ENCODE results near the gene EPHB6. TPM values are rescaled to one million over a fixed set of nuclear protein-coding genes. Genes with fewer than 3 reads are reported as not detected.

Gene EPHB6
- total RNA-seq, 1 experiment from 2014 or later = 39.2 TPM

DNA sequence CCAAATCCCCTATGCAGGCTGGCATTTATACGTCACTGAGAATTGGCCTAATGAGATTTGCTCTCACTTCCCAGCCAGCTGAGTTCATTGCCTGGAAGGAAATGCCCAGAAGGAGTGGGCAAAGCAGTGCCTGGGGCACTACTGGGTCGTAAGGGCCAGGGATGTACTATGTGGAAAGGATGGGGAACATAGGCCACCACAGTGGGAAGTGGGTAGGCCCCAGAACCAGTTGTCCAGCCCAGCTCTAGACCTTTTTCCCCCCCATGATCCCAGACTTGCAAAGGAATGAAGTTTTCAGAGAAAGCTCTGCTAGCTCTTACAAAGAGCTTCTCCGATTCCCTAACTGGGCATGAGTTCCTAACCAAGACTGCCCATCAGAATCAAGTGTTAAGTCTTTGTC, 64.8 kb downstream of the EPHB6 start:
- no peaks in the 10 kb centered on the region for H3K79me2 ChIP-seq (ENCODE audit: low read depth)
- no peaks in the 10 kb centered on the region for H3K27me3 ChIP-seq (ENCODE audit: insufficient read depth, low read depth)
- no peak overlapping the region for H3K4me2 ChIP-seq
- DNase-seq = no peak
- H3K36me3 ChIP-seq (ENCODE audit: low read depth) = no peaks in the 10 kb centered on the region
- H3K27ac ChIP-seq = no peak overlapping the region
- no peak overlapping the region for H2AFZ ChIP-seq
- ChIA-PET POLR2A (ENCODE audit: unreplicated experiment) (no interaction called here), CTCF (no interaction called here)
- intact Hi-C loops (cut with micrococcal nuclease; ENCODE audit: unreplicated experiment) = no loop called here
- H3K4me3 ChIP-seq = no peak overlapping the region
- no peaks in the 10 kb centered on the region for H4K20me1 ChIP-seq (ENCODE audit: insufficient read depth)
- H3F3A ChIP-seq (ENCODE audit: insufficient read depth, low read depth) = no peaks in the 10 kb centered on the region
- TF ChIP-seq, protein P1, sequence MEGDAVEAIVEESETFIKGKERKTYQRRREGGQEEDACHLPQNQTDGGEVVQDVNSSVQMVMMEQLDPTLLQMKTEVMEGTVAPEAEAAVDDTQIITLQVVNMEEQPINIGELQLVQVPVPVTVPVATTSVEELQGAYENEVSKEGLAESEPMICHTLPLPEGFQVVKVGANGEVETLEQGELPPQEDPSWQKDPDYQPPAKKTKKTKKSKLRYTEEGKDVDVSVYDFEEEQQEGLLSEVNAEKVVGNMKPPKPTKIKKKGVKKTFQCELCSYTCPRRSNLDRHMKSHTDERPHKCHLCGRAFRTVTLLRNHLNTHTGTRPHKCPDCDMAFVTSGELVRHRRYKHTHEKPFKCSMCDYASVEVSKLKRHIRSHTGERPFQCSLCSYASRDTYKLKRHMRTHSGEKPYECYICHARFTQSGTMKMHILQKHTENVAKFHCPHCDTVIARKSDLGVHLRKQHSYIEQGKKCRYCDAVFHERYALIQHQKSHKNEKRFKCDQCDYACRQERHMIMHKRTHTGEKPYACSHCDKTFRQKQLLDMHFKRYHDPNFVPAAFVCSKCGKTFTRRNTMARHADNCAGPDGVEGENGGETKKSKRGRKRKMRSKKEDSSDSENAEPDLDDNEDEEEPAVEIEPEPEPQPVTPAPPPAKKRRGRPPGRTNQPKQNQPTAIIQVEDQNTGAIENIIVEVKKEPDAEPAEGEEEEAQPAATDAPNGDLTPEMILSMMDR (conservative IDR thresholded peaks at IDR 0.05) = no peak
- TF ChIP-seq EZH2 (IDR thresholded peaks at IDR 0.05; ENCODE audit: low read depth) = no peak
- H3K9me3 ChIP-seq (ENCODE audit: insufficient read depth, low read depth) = no peaks in the 10 kb centered on the region
- no peaks in the 10 kb centered on the region for H3K9me2 ChIP-seq (ENCODE audit: insufficient read depth)
- no peaks in the 10 kb centered on the region for H3K4me1 ChIP-seq (replicated peaks; ENCODE audit: insufficient read depth)
- BruUV-seq (replicated peaks) = no TSS peak

Other genes with a start within 250 kb of the EPHB6 start
- gene PRSS1, start 105.6 kb upstream of the EPHB6 start, total RNA-seq (2021) = 0.94 TPM in 1 of 2 replicates, not detected in the other
- gene PRSS2, start 84.1 kb upstream of the EPHB6 start, total RNA-seq (2021) = not detected in 2 replicates
- 13.5 and 14.7 TPM in 2 replicates for gene TRPV6, start 30.7 kb downstream of the EPHB6 start, total RNA-seq (2021)
- not detected in 2 replicates for gene TRPV5, start 78.7 kb downstream of the EPHB6 start, total RNA-seq (2021)
- not detected in 2 replicates for gene LLCFC1, start 84.4 kb downstream of the EPHB6 start, total RNA-seq (2021)
- gene KEL, start 107.3 kb downstream of the EPHB6 start, total RNA-seq (2021) = 0.46 TPM in 1 of 2 replicates, not detected in the other
- gene OR9A2, start 172.1 kb downstream of the EPHB6 start, total RNA-seq (2021) = not detected in 2 replicates
- not detected in 2 replicates for gene OR6V1, start 197.3 kb downstream of the EPHB6 start, total RNA-seq (2021)

Measured in PC-9 (cell line).